Loucy (cell line): ENCODE data around the gene BHLHE23.

Experiments
- CTCF ChIP-seq: fragments of 200-600 bp; sonication (generic); conservative IDR thresholded peaks from 2 replicates; pipeline ENCODE4 v1.5.1; 2014; ENCODE audit warnings: mild to moderate bottlenecking, antibody characterized with exemption, low read length
- EZH2phosphoT487 ChIP-seq: fragments of 200-600 bp; IDR thresholded peaks from 2 replicates; pipeline ENCODE4 v1.6.1; 2018; ENCODE audit warnings: antibody characterized with exemption, mild to moderate bottlenecking, moderate library complexity, borderline replicate concordance

GRCh38 chr20:62975812-62976508, 30.8 kb downstream of the BHLHE23 start:
- TF ChIP-seq CTCF (no peak), EZH2phosphoT487 (no peak)
